ENCODE measurements around the gene HMG20A.
A peak's percentile ranks its signal among the peaks of the same experiment; 100 is the strongest.

HMG20A gene

GRCh38 chr15:77503240-77503639, 82.6 kb downstream of the HMG20A start:
- peak in 1 of 3 experiments; percentile 35 for DNase-seq

- DNase-seq = no peak
Measured at GRCh38 chr15:77503764-77504163, 83.1 kb downstream of the HMG20A start.

- peak; percentile 87 to 98 (median 88) for DNase-seq
Measured at GRCh38 chr15:77504306-77504705, 83.6 kb downstream of the HMG20A start.

- no peak for DNase-seq
Measured at GRCh38 chr15:77504871-77505270, 84.2 kb downstream of the HMG20A start.

GRCh38 chr15:77505556-77505955, 84.9 kb downstream of the HMG20A start:
- no peak for DNase-seq

- peak in 2 of 3 experiments; percentile 24 to 25 for DNase-seq
Measured at GRCh38 chr15:77506311-77507142, 85.8 kb downstream of the HMG20A start.

GRCh38 chr15:77507143-77507897, 86.6 kb downstream of the HMG20A start:
- DNase-seq = no peak

GRCh38 chr15:77507911-77508310, 87.2 kb downstream of the HMG20A start:
- DNase-seq = no peak

GRCh38 chr15:77508541-77509243, 88.0 kb downstream of the HMG20A start:
- no peak for DNase-seq

GRCh38 chr15:77510066-77511057, 89.7 kb downstream of the HMG20A start:
- no peak for DNase-seq

GRCh38 chr15:77511869-77512268, 91.2 kb downstream of the HMG20A start:
- DNase-seq = no peak

- no peak for DNase-seq
Measured at GRCh38 chr15:77513226-77513625, 92.5 kb downstream of the HMG20A start.

GRCh38 chr15:77514641-77515402, 94.1 kb downstream of the HMG20A start:
- peak in 1 of 3 experiments; percentile 21 for DNase-seq

GRCh38 chr15:77515613-77516012, 94.9 kb downstream of the HMG20A start:
- DNase-seq = no peak

- no peak for DNase-seq
Measured at GRCh38 chr15:77516076-77516475, 95.4 kb downstream of the HMG20A start.

GRCh38 chr15:77516786-77517185, 96.1 kb downstream of the HMG20A start:
- no peak for DNase-seq

GRCh38 chr15:77517579-77517978, 96.9 kb downstream of the HMG20A start:
- DNase-seq = no peak

GRCh38 chr15:77518458-77518857, 97.8 kb downstream of the HMG20A start:
- DNase-seq = no peak

GRCh38 chr15:77519540-77519939, 98.9 kb downstream of the HMG20A start:
- DNase-seq = no peak

GRCh38 chr15:77521206-77521605, 100.5 kb downstream of the HMG20A start:
- DNase-seq = peak in 1 of 3 experiments; percentile 14

GRCh38 chr15:77525400-77525811, 104.7 kb downstream of the HMG20A start:
- DNase-seq = no peak
